WTC11 (cell line): Measurements from ENCODE around the gene FERMT3. TPM values are rescaled to one million over a fixed set of nuclear protein-coding genes. Genes with fewer than 3 reads are reported as not detected.

ENCODE experiments used
- ATF2 ChIP-seq: sonication (generic); formaldehyde crosslinking; IDR thresholded peaks from 2 replicates; pipeline ENCODE4 v1.8.1; 2022; ENCODE audit warnings: low read depth, missing genetic modification reagents, borderline replicate concordance
- CREM ChIP-seq: sonication (generic); formaldehyde crosslinking; IDR thresholded peaks from 2 replicates; pipeline ENCODE4 v1.8.1; 2022; ENCODE audit warnings: mild to moderate bottlenecking, missing genetic modification reagents, moderate library complexity
- E2F1 ChIP-seq: sonication (generic); formaldehyde crosslinking; IDR thresholded peaks from 2 replicates; pipeline ENCODE4 v1.8.0; 2022; ENCODE audit warnings: mild to moderate bottlenecking, missing genetic modification reagents
- E2F4 ChIP-seq: sonication (generic); formaldehyde crosslinking; IDR thresholded peaks from 2 replicates; pipeline ENCODE4 v1.8.1; 2022; ENCODE audit warnings: low read depth, mild to moderate bottlenecking, moderate library complexity, missing genetic modification reagents, borderline replicate concordance
- EMX1 ChIP-seq: fragments of 250-450 bp; sonication (Bioruptor Pico); IDR thresholded peaks from 2 replicates; pipeline ENCODE4 v1.8.0; 2021; ENCODE audit warnings: mild to moderate bottlenecking
- ETV6 ChIP-seq: sonication (generic); formaldehyde crosslinking; IDR thresholded peaks from 2 replicates; pipeline ENCODE4 v1.8.1; 2022; ENCODE audit warnings: mild to moderate bottlenecking, missing genetic modification reagents
- FOXP1 ChIP-seq: sonication (generic); formaldehyde crosslinking; IDR thresholded peaks from 2 replicates; pipeline ENCODE4 v1.8.0; 2022; ENCODE audit warnings: missing genetic modification reagents, mild to moderate bottlenecking, moderate library complexity, borderline replicate concordance
- GABPB1 ChIP-seq: sonication (generic); formaldehyde crosslinking; IDR thresholded peaks from 2 replicates; pipeline ENCODE4 v1.8.1; 2023; ENCODE audit warnings: mild to moderate bottlenecking, missing genetic modification reagents
- GTF2I ChIP-seq: fragments of 250-450 bp; sonication (Bioruptor Pico); conservative IDR thresholded peaks from 2 replicates; pipeline ENCODE4 v1.4.0; 2021; ENCODE audit warnings: mild to moderate bottlenecking
- HMGA2 ChIP-seq: fragments of 250-450 bp; sonication (Bioruptor Pico); IDR thresholded peaks from 2 replicates; pipeline ENCODE4 v1.4.0; 2021; ENCODE audit warnings: mild to moderate bottlenecking, moderate library complexity
- JUN ChIP-seq: sonication (generic); formaldehyde crosslinking; IDR thresholded peaks from 2 replicates; pipeline ENCODE4 v1.8.0; 2023; ENCODE audit warnings: mild to moderate bottlenecking, missing genetic modification reagents
- KAT7 ChIP-seq: sonication (generic); formaldehyde crosslinking; IDR thresholded peaks from 2 replicates; pipeline ENCODE4 v1.8.1; 2023; ENCODE audit warnings: missing genetic modification reagents, mild to moderate bottlenecking, borderline replicate concordance
- MAX ChIP-seq: sonication (generic); formaldehyde crosslinking; IDR thresholded peaks from 2 replicates; pipeline ENCODE4 v1.8.0; 2022; ENCODE audit warnings: mild to moderate bottlenecking, missing genetic modification reagents
- MYBL2 ChIP-seq: sonication (generic); formaldehyde crosslinking; IDR thresholded peaks from 2 replicates; pipeline ENCODE4 v1.8.1; 2023; ENCODE audit warnings: mild to moderate bottlenecking, moderate library complexity, missing genetic modification reagents
- NFE2L1 ChIP-seq: sonication (generic); formaldehyde crosslinking; IDR thresholded peaks from 2 replicates; pipeline ENCODE4 v1.8.1; 2023; ENCODE audit warnings: missing genetic modification reagents
- NFYB ChIP-seq: sonication (generic); formaldehyde crosslinking; conservative IDR thresholded peaks from 2 replicates; pipeline ENCODE4 v1.8.0; 2022; ENCODE audit warnings: low read depth, missing genetic modification reagents
- NR2C2 ChIP-seq: sonication (generic); formaldehyde crosslinking; IDR thresholded peaks from 2 replicates; pipeline ENCODE4 v1.8.0; 2022; ENCODE audit warnings: mild to moderate bottlenecking, missing genetic modification reagents
- NR3C1 ChIP-seq: sonication (generic); formaldehyde crosslinking; conservative IDR thresholded peaks from 2 replicates; pipeline ENCODE4 v1.8.1; 2023; ENCODE audit warnings: low read depth, mild to moderate bottlenecking, missing genetic modification reagents
- RORB ChIP-seq: fragments of 250-450 bp; sonication (Bioruptor Pico); IDR thresholded peaks from 2 replicates; pipeline ENCODE4 v1.9.0; 2021; ENCODE audit warnings: mild to moderate bottlenecking
- SMAD3 ChIP-seq: sonication (generic); formaldehyde crosslinking; IDR thresholded peaks from 2 replicates; pipeline ENCODE4 v1.8.0; 2022; ENCODE audit warnings: missing genetic modification reagents, mild to moderate bottlenecking, borderline replicate concordance
- SOX15 ChIP-seq: fragments of 250-450 bp; sonication (Bioruptor Pico); IDR thresholded peaks from 2 replicates; pipeline ENCODE4 v1.9.0; 2021; ENCODE audit warnings: mild to moderate bottlenecking
- SP1 ChIP-seq: sonication (generic); formaldehyde crosslinking; conservative IDR thresholded peaks from 2 replicates; pipeline ENCODE4 v1.8.1; 2022; ENCODE audit warnings: missing genetic modification reagents
- TEAD1 ChIP-seq: sonication (generic); formaldehyde crosslinking; IDR thresholded peaks from 2 replicates; pipeline ENCODE4 v1.8.0; 2022; ENCODE audit warnings: mild to moderate bottlenecking, missing genetic modification reagents
- TEAD4 ChIP-seq: sonication (generic); formaldehyde crosslinking; IDR thresholded peaks from 2 replicates; pipeline ENCODE4 v1.8.0; 2022; ENCODE audit warnings: mild to moderate bottlenecking, missing genetic modification reagents
- USF2 ChIP-seq: sonication (generic); formaldehyde crosslinking; IDR thresholded peaks from 2 replicates; pipeline ENCODE4 v1.8.1; 2023; ENCODE audit warnings: mild to moderate bottlenecking, missing genetic modification reagents, moderate library complexity
- ZBTB43 ChIP-seq: sonication (generic); formaldehyde crosslinking; IDR thresholded peaks from 2 replicates; pipeline ENCODE4 v1.8.1; 2023; ENCODE audit warnings: mild to moderate bottlenecking, missing genetic modification reagents
- ZNF263 ChIP-seq: sonication (generic); formaldehyde crosslinking; IDR thresholded peaks from 2 replicates; pipeline ENCODE4 v1.8.1; 2022; ENCODE audit warnings: low read depth, mild to moderate bottlenecking, moderate library complexity, missing genetic modification reagents
- ZNF416 ChIP-seq: fragments of 250-450 bp; sonication (Bioruptor Pico); IDR thresholded peaks from 2 replicates; pipeline ENCODE4 v1.9.0; 2021; ENCODE audit warnings: mild to moderate bottlenecking, inconsistent platforms
- ZNF423 ChIP-seq: fragments of 250-450 bp; sonication (Bioruptor Pico); IDR thresholded peaks from 2 replicates; pipeline ENCODE4 v2.1.2; 2022; ENCODE audit warnings: mild to moderate bottlenecking, moderate library complexity
- total RNA-seq: library from RNA; stranded (reverse); gene quantifications from 3 replicates; pipeline ENCODE4 v1.2.3, GENCODE V29; 2021

Gene FERMT3
- total RNA-seq, 1 experiment from 2014 or later = 3.8 TPM

GRCh38 chr11:64240435-64241240, 34.1 kb downstream of the FERMT3 start, which contains the start of gene FKBP2 (continued):
- peak; percentile 52 for TF ChIP-seq USF2 (CRISPR knock-in tag)
- no peak for TF ChIP-seq NFE2L1
- peak; percentile 45 for TF ChIP-seq TEAD1 (CRISPR knock-in tag)
- TF ChIP-seq NR2C2 (CRISPR knock-in tag) = no peak
- no peak for TF ChIP-seq ATF2 (CRISPR knock-in tag)
- peak; percentile 60; the same call in 1 of the 2 replicates for TF ChIP-seq GABPB1 (CRISPR knock-in tag)
- no peak for TF ChIP-seq ZNF423 (CRISPR knock-in tag)
- TF ChIP-seq NR3C1 (CRISPR knock-in tag) = no peak
- TF ChIP-seq EMX1 (CRISPR knock-in tag) = no peak
- no peak for TF ChIP-seq ZBTB43 (CRISPR knock-in tag)
- TF ChIP-seq GTF2I (CRISPR knock-in tag) = no peak
- TF ChIP-seq FOXP1 = no peak
- no peak for TF ChIP-seq RORB (CRISPR knock-in tag)
- no peak for TF ChIP-seq SOX15 (CRISPR knock-in tag)
- TF ChIP-seq ZNF416 (CRISPR knock-in tag) = no peak
- peak; percentile 79; the same call in 1 of the 2 replicates for TF ChIP-seq SMAD3 (CRISPR knock-in tag)
- TF ChIP-seq SP1 (CRISPR knock-in tag) = peak; percentile 82
- 0 out of 2 replicates have a peak, but pooled peaks have one; percentile 79 for TF ChIP-seq MYBL2 (CRISPR knock-in tag)
- TF ChIP-seq ZNF263 = no peak
- no peak for TF ChIP-seq JUN (CRISPR knock-in tag)
- peak; percentile 95 for TF ChIP-seq CREM
- TF ChIP-seq E2F4 (CRISPR knock-in tag) = no peak
- TF ChIP-seq TEAD4 (CRISPR knock-in tag) = no peak
- TF ChIP-seq KAT7 (CRISPR knock-in tag) = no peak
- TF ChIP-seq ETV6 (CRISPR knock-in tag) = no peak; the same call in 1 of the 2 replicates
- 0 out of 2 replicates have a peak, but pooled peaks have one; percentile 17 for TF ChIP-seq HMGA2 (CRISPR knock-in tag)
- TF ChIP-seq E2F1 (CRISPR knock-in tag) = 0 out of 2 replicates have a peak, but pooled peaks have one; percentile 55
- peak; percentile 65 for TF ChIP-seq NFYB (CRISPR knock-in tag)
- TF ChIP-seq MAX = peak; percentile 72
- TF ChIP-seq, all 79 proteins: peak for 16
